Activated CD4-positive, alpha-beta memory T cell treated with anti-CD3 and anti-CD28 coated beads for 36 hours (primary cell): ENCODE data around the gene MTA1. TPM values are rescaled to one million over a fixed set of nuclear protein-coding genes. Genes with fewer than 3 reads are reported as not detected.

Source experiments
- CTCF ChIA-PET: fragments of 350-600 bp; sonication (Branson Sonifier 250); formaldehyde crosslinking; loops from one replicate; lab custom pipeline; 2021; ENCODE audit warnings: antibody characterized with exemption, inconsistent platforms; lab: Charles Lee
- POLR2A ChIA-PET: fragments of 350-600 bp; sonication (Branson Sonifier 250); formaldehyde crosslinking; loops from one replicate; lab custom pipeline; 2021; ENCODE audit warnings: antibody characterized with exemption; lab: Charles Lee
- DNase-seq: peaks from one replicate; pipeline ENCODE4 v3.0.0-alpha.2; 2020
- H3K27ac Mint-ChIP-seq: one replicate; pipeline ENCODE4 v1.8.0; 2021; ENCODE audit warnings: mixed read lengths
- H3K27me3 Mint-ChIP-seq: one replicate; pipeline ENCODE4 v1.8.0; 2021; ENCODE audit warnings: mixed read lengths
- H3K36me3 Mint-ChIP-seq: one replicate; pipeline ENCODE4 v1.8.0; 2021; ENCODE audit warnings: mixed read lengths
- H3K4me1 Mint-ChIP-seq: one replicate; pipeline ENCODE4 v1.8.0; 2021; ENCODE audit warnings: low read depth, mixed read lengths
- H3K4me3 Mint-ChIP-seq: one replicate; pipeline ENCODE4 v1.8.0; 2021; ENCODE audit warnings: mild to moderate bottlenecking, mixed read lengths
- H3K9me3 Mint-ChIP-seq: one replicate; pipeline ENCODE4 v1.8.0; 2021; ENCODE audit warnings: mixed read lengths
- intact Hi-C: fragments of 100-400 bp; cut with micrococcal nuclease; formaldehyde crosslinking; loops from one replicate; pipeline ENCODE4 v1.15.1; 2023
- total RNA-seq, 2 experiments: library from RNA; stranded (reverse); gene quantifications; one replicate each; pipeline ENCODE4 v1.2.3, GENCODE V29; 2021

Gene MTA1
- total RNA-seq, 2 experiments from 2014 or later = 107 to 109 TPM

DNA sequence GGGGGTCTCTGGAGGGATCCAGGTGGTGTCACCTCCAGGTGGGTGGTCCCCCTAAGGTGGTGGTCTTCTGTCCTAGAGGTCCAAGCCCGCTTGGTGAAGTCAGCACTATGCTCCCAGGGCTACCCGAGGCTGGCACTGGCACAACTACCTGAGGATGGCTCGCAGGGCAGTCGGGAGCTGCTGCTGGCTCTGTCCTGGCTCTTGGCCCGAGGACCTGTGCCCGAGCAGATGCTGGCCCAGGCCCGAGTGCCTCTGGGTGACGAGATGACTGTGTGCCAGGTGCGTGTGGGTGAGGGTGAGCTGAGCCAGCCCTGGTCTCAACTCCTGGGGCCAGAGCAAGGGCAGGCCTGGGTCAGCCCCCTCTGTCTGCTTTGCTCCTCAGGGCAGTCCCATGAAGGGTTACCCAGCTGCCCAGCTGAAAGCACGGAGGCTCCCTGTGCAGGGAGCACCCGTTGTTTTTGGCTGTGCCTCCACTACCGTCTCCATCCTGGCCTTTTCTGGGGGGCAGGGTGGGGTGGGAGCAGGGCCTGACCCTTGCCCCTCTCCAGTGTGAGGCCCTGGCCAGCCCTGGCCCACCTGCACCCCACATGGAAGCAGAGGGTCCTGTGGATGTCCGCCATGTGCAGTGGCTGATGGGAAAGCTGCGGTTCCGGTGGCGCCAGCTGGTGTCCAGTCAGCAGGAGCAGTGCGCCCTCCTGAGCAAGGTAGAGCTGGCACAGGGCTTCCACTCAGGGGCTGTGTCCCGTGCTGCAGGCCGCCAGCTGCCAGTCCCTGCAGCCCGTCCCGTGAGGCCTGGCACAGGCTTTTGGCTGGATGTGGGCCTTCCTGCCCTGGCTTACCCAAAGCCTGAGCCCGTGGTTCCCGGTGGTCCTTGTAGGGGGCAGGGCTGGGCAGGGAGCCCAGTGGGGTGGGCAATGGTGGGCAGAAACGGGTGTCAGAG lies 72.7 kb downstream of the MTA1 start:
- Mint-ChIP-seq H3K27ac (peak overlapping the region; percentile 91), H3K36me3 (peaks cover 2% of the 10 kb centered on the region), H3K4me3 (peak overlapping the region; percentile 82), H3K4me1 (peaks cover 12% of the 10 kb centered on the region), H3K27me3 (no peaks in the 10 kb centered on the region), H3K9me3 (no peaks in the 10 kb centered on the region)
- peak; percentile 9 for DNase-seq
- ChIA-PET CTCF (interaction anchor here (0.7 to 4.5 kb wide), 6 partner anchors 9 to 122 kb away, joined by 3 to 177 read pairs (median 10); no protein-coding TSS in a partner anchor), POLR2A (interaction anchor here (0.6 to 4.9 kb wide), 9 partner anchors 9 to 94 kb away, joined by 3 to 55 read pairs (median 3); partner anchors contain the start of gene TEX22)
- intact Hi-C loops = loop anchor here (5.0 kb wide), 1 partner anchor 75 kb away; the partner anchor contains the start of gene MTA1

DNA sequence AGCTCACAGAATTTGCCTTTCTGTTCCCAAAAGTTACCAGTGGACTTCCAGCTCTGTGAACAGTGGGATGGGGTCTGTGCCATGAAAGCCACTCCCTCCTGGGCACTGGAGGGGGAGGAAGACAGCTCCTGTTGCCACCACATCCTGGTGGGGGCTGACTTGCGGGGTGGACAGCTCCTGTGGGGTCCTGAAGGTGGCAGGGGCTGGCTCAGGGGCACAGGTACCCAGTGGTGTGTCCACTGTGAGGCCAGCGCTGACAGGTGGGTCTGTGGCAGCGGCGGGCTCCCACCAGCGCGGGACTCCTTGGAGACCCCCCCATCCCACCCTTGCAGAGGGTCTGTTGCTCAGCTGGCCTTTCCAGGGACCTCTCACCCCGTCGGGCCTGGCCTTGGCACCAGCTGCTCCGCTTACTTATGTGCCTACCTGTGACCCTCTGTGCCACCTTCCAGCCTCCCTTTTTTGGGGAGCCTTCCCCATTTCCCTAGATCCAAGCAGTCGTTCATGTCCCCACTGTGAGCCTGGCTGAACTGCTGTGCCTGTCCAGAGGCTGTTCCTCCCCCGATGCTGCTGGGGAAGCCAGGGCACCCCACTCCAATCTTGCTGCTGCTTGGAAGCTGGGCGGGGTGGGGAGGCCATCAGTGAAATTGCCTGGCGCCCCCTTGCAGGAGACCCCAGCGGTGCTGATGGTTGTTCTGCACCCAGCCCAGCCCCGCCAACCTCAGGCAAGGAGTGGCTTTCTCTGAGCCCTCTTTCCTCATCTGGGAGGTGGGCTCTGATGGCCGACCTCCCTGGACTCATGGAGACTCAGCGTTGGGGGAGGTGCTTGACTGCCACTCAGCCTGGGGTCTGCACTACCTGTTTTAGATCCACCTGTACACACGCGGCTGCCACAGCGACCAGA lies 73.6 kb downstream of the MTA1 start:
- peak; percentile 9 for DNase-seq
- ChIA-PET POLR2A (interaction anchor here (0.6 to 4.9 kb wide), 3 partner anchors 12 to 14 kb away, joined by 3 to 55 read pairs (median 4); no protein-coding TSS in a partner anchor), CTCF (interaction anchor here (1.2 to 4.5 kb wide), 4 partner anchors 12 to 123 kb away, joined by 3 to 177 read pairs (median 10); no protein-coding TSS in a partner anchor)
- H3K4me3 Mint-ChIP-seq = no peak overlapping the region
- no peaks in the 10 kb centered on the region for H3K27me3 Mint-ChIP-seq
- no peak overlapping the region for H3K27ac Mint-ChIP-seq
- intact Hi-C loops = loop anchor here (5.0 kb wide), 1 partner anchor 76 kb away; the partner anchor contains the start of gene MTA1
- H3K9me3 Mint-ChIP-seq = no peaks in the 10 kb centered on the region
- peaks cover 12% of the 10 kb centered on the region for H3K4me1 Mint-ChIP-seq
- H3K36me3 Mint-ChIP-seq = peaks cover 2% of the 10 kb centered on the region

DNA sequence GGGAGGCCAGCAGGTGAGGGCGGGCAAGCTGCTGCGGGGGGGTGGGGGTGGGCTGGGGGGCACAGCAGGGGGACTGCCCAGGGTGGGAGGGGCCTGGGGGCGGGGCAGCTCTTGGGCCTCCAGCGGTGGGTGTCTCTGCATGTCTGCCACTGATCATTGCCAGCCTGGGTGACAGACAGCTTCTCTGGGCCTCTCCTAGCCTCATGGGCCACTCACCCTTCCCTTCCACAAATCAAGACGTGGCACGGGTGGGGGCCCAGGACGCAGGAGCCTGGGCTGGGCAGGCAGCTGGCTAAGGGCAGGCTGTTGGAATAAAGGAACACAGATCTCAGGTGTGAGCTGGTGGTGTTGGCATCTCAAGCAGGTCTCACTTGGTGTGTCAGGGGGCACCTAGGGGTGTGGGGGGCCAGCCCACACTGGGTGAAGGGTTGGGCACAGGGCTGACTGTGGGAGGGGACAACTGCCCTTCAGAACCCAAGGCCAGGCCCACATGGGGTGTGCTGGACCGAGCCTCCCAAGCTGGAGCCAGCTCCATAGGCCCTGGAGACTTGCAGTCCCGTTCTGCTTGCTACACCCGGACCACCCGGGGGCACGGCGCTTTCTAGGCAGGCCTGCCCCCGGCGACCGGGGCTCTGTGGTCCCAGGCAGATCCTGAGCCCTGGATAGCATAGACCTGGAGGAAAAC lies 74.4 kb downstream of the MTA1 start:
- CTCF ChIA-PET = interaction anchor here (0.8 to 1.2 kb wide), 2 partner anchors 13 to 123 kb away, joined by 3 read pairs; no protein-coding TSS in a partner anchor
- peak; percentile 8 for DNase-seq
- no peaks in the 10 kb centered on the region for H3K27me3 Mint-ChIP-seq
- POLR2A ChIA-PET = interaction anchor here (0.7 kb wide), 1 partner anchor 13 kb away, joined by 3 read pairs; no protein-coding TSS in a partner anchor
- peaks cover 2% of the 10 kb centered on the region for H3K36me3 Mint-ChIP-seq
- H3K4me3 Mint-ChIP-seq = no peak overlapping the region
- no peak overlapping the region for H3K27ac Mint-ChIP-seq
- intact Hi-C loops = loop anchor here (5.0 kb wide), 1 partner anchor 77 kb away; the partner anchor contains the start of gene MTA1
- peaks cover 11% of the 10 kb centered on the region for H3K4me1 Mint-ChIP-seq
- no peaks in the 10 kb centered on the region for H3K9me3 Mint-ChIP-seq

DNA sequence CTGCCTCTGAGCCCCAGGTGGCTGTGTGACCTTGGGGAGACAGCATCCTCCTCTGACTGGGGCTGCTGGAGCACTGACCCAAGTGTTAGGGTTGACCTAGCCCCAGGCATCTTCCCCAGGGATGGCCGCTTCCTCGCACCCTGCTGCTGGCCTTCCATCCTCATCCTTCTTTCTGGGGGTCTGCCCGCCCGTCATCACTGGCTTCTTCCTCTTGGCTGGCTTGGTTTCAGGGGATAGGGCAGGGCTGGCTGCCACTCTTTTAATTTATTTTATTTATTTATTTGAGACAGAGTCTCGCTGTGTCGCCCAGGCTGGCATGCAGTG lies 74.9 kb downstream of the MTA1 start:
- Mint-ChIP-seq H3K27me3 (no peaks in the 10 kb centered on the region), H3K36me3 (peaks cover under 1% of the 10 kb centered on the region), H3K27ac (no peak overlapping the region), H3K4me3 (no peak overlapping the region), H3K4me1 (peaks cover 6% of the 10 kb centered on the region), H3K9me3 (no peaks in the 10 kb centered on the region)
- POLR2A ChIA-PET = no interaction called here
- CTCF ChIA-PET = interaction anchor here (0.8 to 1.2 kb wide), 2 partner anchors 14 to 124 kb away, joined by 3 read pairs; no protein-coding TSS in a partner anchor
- DNase-seq = no peak
- intact Hi-C loops = loop anchor here (5.0 kb wide), 1 partner anchor 77 kb away; the partner anchor contains the start of gene MTA1

DNA sequence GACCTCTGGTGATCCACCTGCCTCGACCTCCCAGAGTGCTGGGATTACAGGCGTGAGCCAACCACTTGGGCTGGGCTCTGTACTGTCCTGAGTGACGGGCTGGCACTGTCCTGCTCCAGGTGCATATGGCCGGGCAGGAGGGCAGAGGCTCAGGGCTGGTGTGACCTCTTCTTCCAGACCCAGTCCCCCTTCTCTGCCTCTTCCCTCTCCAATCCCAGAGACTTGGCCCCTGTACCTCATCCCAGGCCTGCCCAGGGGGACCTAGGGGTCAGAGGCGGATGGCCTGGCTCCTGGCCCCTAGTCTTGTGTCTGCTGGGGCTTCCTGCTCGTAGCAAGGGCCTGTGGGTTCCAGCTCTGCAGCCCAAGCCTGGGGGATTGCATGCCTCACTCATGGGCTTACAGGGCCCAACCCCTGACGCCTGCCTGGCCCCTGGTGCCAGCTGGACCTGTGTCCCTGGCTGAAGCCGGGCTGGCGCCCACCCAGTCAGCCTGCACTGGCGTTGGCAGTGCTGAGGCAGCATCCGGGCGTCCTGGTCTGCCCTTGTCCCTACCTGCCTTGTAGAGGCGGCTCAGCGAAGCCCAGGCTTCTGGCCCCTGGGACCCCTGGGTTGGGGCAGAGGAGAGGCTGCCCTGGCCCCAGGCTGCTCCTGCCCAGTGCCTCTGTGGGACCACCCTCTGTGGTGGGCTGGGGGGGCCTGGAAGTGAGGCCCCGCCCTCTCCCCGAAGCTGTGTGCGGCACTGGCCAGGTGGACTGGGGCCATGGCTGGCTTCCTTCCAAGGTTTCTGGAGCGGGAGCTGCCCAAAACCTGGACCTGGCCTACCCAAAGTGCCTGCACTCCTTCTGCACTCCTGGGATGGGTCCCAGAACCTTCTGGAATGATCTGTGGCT lies 75.7 kb downstream of the MTA1 start:
- POLR2A ChIA-PET = no interaction called here
- Mint-ChIP-seq H3K36me3 (no peaks in the 10 kb centered on the region), H3K4me3 (no peak overlapping the region), H3K27ac (no peak overlapping the region), H3K27me3 (no peaks in the 10 kb centered on the region), H3K4me1 (peaks cover 5% of the 10 kb centered on the region), H3K9me3 (no peaks in the 10 kb centered on the region)
- intact Hi-C loops = no loop called here
- CTCF ChIA-PET = no interaction called here
- no peak for DNase-seq

DNA sequence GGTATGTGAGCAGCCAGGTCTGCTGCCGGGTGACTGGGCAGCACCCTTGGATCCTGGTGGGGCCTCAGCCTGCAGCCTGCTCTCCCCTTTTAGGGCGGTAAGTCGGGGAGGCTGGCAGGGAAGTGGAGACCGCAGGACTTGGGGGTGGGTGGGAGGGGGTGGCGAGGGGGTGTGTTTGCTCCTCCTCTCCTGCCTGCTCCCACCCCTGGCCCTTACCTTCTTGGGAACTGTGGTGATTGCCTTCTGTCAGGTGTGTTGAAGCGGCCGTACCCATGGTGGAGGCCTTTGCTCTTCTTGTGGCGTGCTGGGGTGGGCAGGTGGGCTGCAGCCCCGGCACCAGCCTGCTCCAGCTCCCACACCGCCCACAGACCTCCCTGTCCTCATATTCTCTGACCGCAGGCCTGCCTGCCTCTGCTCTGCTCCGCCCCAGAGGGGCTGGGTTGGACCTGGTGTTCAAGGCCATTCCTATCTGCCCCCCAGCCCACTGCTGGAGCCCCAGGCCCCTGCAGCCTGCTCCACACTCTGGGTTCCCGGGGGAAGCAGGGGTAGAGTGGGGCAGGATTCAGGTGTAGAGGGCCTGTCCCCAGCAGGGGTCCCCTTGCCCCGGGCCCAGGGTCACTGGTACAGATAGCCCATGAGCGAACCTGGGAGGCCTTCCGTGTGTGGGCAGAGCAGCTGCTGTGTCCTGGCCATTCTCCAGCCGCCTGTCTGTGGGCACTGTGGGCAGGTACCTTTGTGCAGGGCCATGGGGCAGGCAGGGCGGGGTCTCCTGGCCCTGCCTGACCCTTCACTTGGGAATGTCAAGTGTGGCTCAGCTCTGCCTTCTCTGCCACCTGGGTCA lies 76.6 kb downstream of the MTA1 start:
- no peak overlapping the region for H3K4me3 Mint-ChIP-seq
- intact Hi-C loops = no loop called here
- ChIA-PET POLR2A (no interaction called here), CTCF (interaction anchor here (1.3 kb wide), 1 partner anchor 16 kb away, joined by 4 read pairs; no protein-coding TSS in a partner anchor)
- H3K9me3 Mint-ChIP-seq = no peaks in the 10 kb centered on the region
- H3K4me1 Mint-ChIP-seq = peaks cover 5% of the 10 kb centered on the region
- no peak for DNase-seq
- no peaks in the 10 kb centered on the region for H3K36me3 Mint-ChIP-seq
- no peak overlapping the region for H3K27ac Mint-ChIP-seq
- no peaks in the 10 kb centered on the region for H3K27me3 Mint-ChIP-seq

DNA sequence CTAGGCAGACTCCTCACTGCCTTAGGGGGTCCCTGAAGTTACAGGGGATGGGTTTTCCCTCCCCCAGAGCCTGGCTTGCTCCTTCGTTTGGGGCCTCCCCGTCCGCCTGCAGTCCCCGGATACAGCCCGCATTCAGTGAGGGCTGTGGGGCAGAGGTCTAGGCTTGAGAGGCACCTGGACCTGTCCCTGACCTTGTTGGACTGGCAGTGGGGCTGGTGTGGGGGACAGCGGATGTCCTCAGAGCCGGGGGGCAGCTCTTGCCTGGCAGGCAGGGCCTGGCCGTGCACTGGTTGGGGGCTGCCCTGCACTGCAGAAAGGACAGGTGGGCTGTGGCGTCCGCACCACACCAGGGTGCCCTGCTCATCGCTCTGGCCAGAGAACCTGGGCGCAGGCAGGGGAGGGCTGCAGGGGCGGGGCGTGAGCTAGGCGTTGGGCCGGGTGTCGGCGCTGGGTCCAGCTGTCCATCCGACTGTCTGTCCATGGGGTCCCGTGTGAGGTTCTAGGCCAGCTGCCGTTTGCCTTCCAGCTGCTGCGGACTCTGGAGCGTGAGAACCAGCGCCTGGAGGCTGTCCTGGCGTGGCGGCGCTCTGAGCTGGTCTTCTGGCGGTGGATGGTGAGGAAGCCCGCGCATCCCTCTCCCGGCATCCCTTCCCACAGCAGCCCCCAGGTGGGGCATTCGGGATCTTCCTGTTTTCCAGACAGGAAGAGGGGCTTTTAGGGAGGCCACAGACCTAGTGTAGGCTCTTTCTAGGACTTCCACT lies 77.4 kb downstream of the MTA1 start:
- Mint-ChIP-seq H3K27me3 (no peaks in the 10 kb centered on the region), H3K27ac (no peak overlapping the region), H3K4me3 (no peak overlapping the region), H3K9me3 (no peaks in the 10 kb centered on the region), H3K4me1 (peaks cover 2% of the 10 kb centered on the region), H3K36me3 (no peaks in the 10 kb centered on the region)
- CTCF ChIA-PET = interaction anchor here (1.3 kb wide), 1 partner anchor 17 kb away, joined by 4 read pairs; no protein-coding TSS in a partner anchor
- intact Hi-C loops = no loop called here
- POLR2A ChIA-PET = no interaction called here
- DNase-seq = no peak

DNA sequence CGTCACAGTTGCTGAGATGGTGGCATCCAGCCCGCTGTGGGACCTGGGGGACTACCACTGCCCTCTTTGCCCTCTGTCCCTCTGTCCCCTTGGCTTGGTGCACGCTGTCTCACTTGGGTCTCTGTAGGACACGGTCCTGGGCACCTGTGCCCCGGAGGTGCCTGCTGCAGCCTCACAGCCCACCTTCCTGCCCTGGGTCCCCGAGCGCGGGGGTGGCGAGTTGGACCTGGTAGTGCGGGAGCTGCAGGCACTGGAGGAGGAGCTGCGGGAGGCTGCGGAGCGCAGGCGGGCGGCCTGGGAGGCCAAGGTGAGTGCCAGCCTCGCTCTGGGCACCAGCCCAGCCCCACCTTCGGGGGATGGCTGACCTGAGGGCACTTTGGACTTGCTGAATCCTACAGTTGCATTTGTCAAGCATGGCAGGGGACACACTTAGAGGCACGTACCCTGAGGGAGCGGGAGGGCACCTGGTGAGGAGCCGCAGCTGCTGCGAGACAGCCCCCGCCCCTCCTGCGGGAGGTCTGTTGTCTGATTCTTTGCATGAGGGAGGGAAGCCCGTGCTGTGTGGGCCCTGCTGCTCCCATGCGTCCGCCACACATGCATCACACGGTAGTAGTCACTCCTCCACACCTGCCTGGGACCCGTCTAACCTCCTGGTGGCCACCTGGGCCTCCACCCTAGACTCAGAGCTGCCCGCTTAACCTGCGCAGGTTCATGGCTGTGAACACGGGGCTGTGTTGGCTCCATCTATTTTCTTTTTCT lies 78.2 kb downstream of the MTA1 start:
- H3K9me3 Mint-ChIP-seq = no peaks in the 10 kb centered on the region
- no peaks in the 10 kb centered on the region for H3K36me3 Mint-ChIP-seq
- no peaks in the 10 kb centered on the region for H3K4me1 Mint-ChIP-seq
- no peak overlapping the region for H3K27ac Mint-ChIP-seq
- no peak for DNase-seq
- intact Hi-C loops = no loop called here
- no peaks in the 10 kb centered on the region for H3K27me3 Mint-ChIP-seq
- POLR2A ChIA-PET = no interaction called here
- H3K4me3 Mint-ChIP-seq = no peak overlapping the region
- CTCF ChIA-PET = interaction anchor here (1.3 kb wide), 1 partner anchor 17 kb away, joined by 4 read pairs; no protein-coding TSS in a partner anchor
